NCI-H82 treated with DMSO at 0.1 percent for 48 hours (cell line): Measurements from ENCODE around the gene GAK.
"Not testable (repeated sequence)": the region's sequence is repeated elsewhere in the genome, so short reads cannot be mapped to it uniquely, and the experiment has no call there.

Experiments
- DNase-seq: peaks from one replicate; lab custom pipeline; 2025; ENCODE audit not compliant: unreplicated experiment; lab: John Stamatoyannopoulos, UW

GAK gene

GRCh38 chr4:821181-821591, 110.9 kb downstream of the GAK start:
- DNase-seq, result no peak

GRCh38 chr4:820230-821172, 111.6 kb downstream of the GAK start:
- no peak for DNase-seq

DNA sequence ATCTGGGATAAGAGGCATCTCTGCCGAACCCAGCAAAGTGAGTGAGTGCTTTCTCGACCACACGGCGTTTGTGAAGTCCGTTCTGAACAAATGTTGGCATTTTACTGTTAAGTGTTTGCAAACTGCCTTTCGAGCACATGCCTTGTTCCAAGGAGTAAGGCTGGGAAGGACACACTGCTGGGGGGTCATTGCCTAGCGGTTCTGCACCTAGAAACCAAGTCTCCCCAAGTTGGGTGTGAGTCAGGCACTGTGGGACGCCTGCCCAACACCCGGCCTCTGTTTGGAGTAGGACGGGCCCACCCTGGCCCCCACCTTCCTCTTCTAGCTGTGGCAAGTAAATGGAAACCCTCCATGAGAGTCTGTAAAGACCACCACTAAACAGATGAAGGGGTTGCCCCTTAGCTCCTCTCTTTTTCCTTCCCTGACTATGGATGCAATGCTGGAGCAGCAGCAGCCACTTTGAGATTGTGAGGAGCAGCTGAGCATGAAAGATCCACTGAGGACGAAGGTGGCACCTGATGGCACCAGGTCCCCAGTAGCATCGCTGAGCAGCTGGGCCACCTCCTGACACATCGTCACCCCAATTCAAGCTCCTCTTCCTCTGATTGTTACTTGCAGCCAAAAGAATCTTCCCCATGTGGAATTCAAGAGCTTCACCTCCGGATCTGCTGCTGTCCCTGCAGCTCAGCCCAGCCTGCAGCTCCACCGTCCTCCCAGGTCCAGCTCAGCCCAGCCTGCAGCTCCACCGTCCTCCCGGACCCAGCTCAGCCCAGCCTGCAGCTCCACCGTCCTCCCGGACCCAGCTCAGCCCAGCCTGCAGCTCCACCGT, 112.5 kb downstream of the GAK start:
- DNase-seq, result no peak

DNA sequence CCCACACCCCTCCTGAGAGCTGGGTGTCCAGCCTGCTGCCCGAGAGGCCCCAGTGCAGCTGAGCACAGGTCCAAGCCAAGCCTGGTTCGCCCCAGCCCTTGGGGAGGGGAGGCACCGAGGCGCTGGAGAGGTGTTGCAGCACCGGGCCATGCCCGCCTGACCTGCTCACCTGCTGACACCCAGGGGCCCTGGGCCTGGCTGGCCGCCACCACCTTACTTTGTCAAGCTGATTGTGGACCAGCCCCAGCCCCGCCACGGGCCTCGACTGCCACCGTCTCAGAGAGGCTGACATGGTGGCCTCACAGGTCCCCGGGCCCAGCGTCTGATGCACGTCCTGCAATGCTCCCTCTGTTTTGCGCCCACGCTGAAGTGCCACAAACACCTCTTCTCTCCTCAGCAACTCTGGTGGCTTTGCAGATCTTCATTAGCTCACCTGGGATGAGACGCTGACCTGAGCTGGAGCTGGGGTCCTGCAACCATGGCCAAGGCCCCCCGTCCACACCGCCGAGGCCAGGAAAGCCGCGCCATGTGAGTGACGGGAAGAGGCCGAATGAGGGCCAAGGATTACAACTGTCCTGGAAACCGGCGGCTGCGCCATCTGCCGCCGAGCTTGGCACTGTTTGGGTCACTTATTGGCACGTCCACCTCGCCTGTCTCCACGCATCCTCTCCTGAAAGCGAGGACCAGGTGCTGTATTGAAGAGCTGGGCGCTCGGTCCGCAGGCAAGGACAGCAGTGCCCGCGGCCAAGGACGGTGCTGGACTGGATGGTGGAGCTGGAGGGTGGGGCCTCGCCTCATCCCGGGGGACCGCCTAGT, 113.8 kb downstream of the GAK start:
- no peak for DNase-seq

DNA sequence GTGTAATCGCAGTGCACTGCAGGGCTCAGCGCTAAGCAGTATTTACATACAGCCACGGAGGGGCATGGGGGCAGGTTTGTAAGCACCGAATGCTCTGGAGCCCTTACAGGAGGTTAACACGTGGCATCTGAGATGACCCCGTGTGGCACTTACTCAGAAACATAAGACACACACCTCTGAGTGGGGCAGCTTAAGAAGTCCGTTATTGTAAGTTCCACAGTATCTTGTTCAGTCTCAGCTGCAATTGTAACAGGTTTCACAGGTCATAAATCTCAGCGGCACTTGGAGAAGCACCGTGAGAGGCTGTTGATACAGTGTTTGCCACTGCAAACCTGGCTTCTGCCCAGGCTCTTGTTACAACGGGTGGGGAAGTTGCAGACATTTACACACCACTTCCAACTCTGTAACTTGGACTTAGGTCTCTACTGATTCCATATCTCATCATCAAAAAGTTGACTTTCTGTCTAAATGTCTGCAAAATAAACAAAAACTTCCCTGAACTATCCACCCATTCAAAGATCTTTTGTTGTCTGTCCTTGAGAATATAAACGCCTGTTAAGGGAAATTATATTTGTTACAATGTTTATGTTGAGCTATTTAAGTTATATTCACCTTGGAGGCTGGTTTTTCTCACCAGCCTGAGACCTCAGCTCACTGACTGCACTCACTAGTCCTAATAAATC, 116.5 kb downstream of the GAK start:
- DNase-seq, result no peak

DNA sequence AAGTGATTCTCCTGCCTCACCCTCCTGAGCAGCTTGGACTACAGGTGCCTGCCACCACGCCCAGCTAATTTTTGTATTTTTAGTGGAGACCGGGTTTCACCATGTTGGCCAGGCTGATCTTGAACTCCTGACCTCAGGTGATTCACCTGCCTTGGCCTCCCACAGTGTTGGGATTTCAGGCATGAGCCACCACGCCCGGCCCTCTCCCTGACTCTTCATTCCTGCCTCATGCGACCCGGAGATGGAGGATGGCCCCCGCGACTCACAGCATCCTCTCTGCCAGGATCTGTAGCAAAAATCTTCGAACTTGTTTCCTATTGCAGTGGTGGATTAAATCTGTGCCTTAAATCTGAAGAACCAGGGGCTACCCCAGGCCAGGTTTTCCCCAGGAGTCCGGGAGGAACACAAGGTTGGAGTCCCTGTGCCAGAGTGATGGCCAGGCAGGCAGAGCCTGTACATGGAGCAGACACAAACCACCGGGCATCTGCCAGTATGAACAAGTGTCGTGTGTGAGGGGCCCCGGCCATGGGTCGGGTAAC, 117.7 kb downstream of the GAK start:
- DNase-seq, result no peak

DNA sequence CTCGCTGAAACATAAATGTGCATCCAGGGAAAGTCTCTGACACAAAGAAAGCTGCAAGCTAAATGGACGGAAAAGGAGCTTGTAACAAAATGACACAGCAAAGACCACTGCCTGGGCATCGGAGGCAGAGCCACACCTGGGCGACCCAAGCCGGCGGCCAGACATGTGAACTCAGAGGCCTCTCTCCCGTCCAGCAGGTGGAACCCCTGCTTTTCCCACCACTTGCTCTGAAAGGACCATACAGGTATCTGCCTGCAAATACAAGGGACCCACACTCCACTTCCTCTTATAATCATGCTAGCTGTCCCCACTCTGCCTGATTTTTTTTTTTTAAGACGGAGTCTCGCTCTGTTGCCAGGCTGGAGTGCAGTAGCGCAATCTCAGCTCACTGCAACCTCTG, 118.2 kb downstream of the GAK start:
- no peak for DNase-seq

GRCh38 chr4:808860-809570, 123.1 kb downstream of the GAK start:
- DNase-seq, result no peak

GRCh38 chr4:807792-808191, 124.3 kb downstream of the GAK start:
- DNase-seq, result no peak

GRCh38 chr4:806979-807378, 125.1 kb downstream of the GAK start:
- DNase-seq, result not testable (repeated sequence)

DNA sequence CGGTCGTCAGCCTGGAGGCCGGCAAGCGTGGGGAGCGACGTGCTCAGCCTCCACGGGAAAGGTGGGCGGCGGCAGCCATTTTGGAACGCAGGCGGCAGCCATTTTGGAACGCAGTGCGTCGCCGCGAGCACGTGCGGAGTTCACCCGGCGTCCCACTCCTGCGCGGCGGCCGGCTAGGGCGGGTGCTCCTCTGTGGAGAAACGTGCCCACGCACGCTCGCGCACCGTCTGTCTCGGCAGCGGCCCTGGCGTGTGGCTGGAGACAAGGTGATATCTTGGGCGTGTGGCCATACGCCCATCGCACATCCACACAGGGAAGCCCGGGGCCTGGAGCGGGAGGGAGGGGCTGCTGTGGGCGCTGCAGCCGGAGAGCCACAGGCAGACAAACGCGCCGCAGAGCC, 127.3 kb downstream of the GAK start:
- DNase-seq, result no peak

- no peak for DNase-seq
Measured at GRCh38 chr4:803884-804283, 128.2 kb downstream of the GAK start.

- no peak for DNase-seq
Measured at GRCh38 chr4:801436-802124, 130.5 kb downstream of the GAK start.
